ENCODE results near the gene DLGAP1.
A peak's percentile ranks its signal among the peaks of the same experiment; 100 is the strongest.

Gene DLGAP1

GRCh38 chr18:3663870-3664512 lies 791.1 kb downstream of the DLGAP1 start:
- H3K4me1 ChIP-seq (ENCODE audit: control insufficient read depth in 5 of 5, insufficient read depth in 5 of 5, low read length in 5 of 5): peaks cover 0 to 23% (median 7%) of the 10 kb centered on the region in 5 donors
- no peak overlapping the region for H3K27ac ChIP-seq (ENCODE audit: low read depth, low read length)
- no peak overlapping the region for H3K4me3 ChIP-seq (ENCODE audit: low read depth in 1 of 5, low read length in 5 of 5)
- H3K36me3 ChIP-seq (ENCODE audit: control insufficient read depth in 5 of 5, insufficient read depth in 5 of 5, low read length in 5 of 5): no peaks in the 10 kb centered on the region
- H3K9ac ChIP-seq (ENCODE audit: low read length in 5 of 5): no peak overlapping the region
- H3K9me3 ChIP-seq (ENCODE audit: control insufficient read depth in 5 of 5, low read length in 5 of 5): no peaks in the 10 kb centered on the region
- no peaks in the 10 kb centered on the region for H3K27me3 ChIP-seq (ENCODE audit: control insufficient read depth in 5 of 5, insufficient read depth in 4 of 5, low read length in 5 of 5)

- Histone ChIP-seq H3K36me3 (ENCODE audit: control insufficient read depth in 5 of 5, insufficient read depth in 5 of 5, low read length in 5 of 5) (no peaks in the 10 kb centered on the region), H3K27me3 (ENCODE audit: control insufficient read depth in 5 of 5, insufficient read depth in 4 of 5, low read length in 5 of 5) (no peaks in the 10 kb centered on the region), H3K9me3 (ENCODE audit: control insufficient read depth in 5 of 5, low read length in 5 of 5) (no peaks in the 10 kb centered on the region), H3K4me1 (ENCODE audit: control insufficient read depth in 5 of 5, insufficient read depth in 5 of 5, low read length in 5 of 5) (peaks cover 0 to 23% (median 7%) of the 10 kb centered on the region in 5 donors), H3K27ac (ENCODE audit: low read depth, low read length) (no peak overlapping the region), H3K4me3 (ENCODE audit: low read depth in 1 of 5, low read length in 5 of 5) (no peak overlapping the region), H3K9ac (ENCODE audit: low read length in 5 of 5) (no peak overlapping the region)
Measured at GRCh38 chr18:3661989-3662388, 793.1 kb downstream of the DLGAP1 start.

- Histone ChIP-seq H3K9ac (ENCODE audit: low read length in 5 of 5) (no peak overlapping the region), H3K9me3 (ENCODE audit: control insufficient read depth in 5 of 5, low read length in 5 of 5) (no peaks in the 10 kb centered on the region), H3K4me3 (ENCODE audit: low read depth in 1 of 5, low read length in 5 of 5) (no peak overlapping the region), H3K4me1 (ENCODE audit: control insufficient read depth in 5 of 5, insufficient read depth in 5 of 5, low read length in 5 of 5) (peaks cover 0 to 21% (median 4%) of the 10 kb centered on the region in 5 donors), H3K27me3 (ENCODE audit: control insufficient read depth in 5 of 5, insufficient read depth in 4 of 5, low read length in 5 of 5) (no peaks in the 10 kb centered on the region), H3K36me3 (ENCODE audit: control insufficient read depth in 5 of 5, insufficient read depth in 5 of 5, low read length in 5 of 5) (no peaks in the 10 kb centered on the region), H3K27ac (ENCODE audit: low read depth, low read length) (peak overlapping the region; percentile 21)
Measured at GRCh38 chr18:3660739-3661515, 794.2 kb downstream of the DLGAP1 start.

- no peaks in the 10 kb centered on the region for H3K27me3 ChIP-seq (ENCODE audit: control insufficient read depth in 5 of 5, insufficient read depth in 4 of 5, low read length in 5 of 5)
- no peak overlapping the region for H3K4me3 ChIP-seq (ENCODE audit: low read depth in 1 of 5, low read length in 5 of 5)
- no peak overlapping the region for H3K9ac ChIP-seq (ENCODE audit: low read length in 5 of 5)
- no peaks in the 10 kb centered on the region for H3K36me3 ChIP-seq (ENCODE audit: control insufficient read depth in 5 of 5, insufficient read depth in 5 of 5, low read length in 5 of 5)
- peaks cover 0 to 16% (median 4%) of the 10 kb centered on the region in 5 donors for H3K4me1 ChIP-seq (ENCODE audit: control insufficient read depth in 5 of 5, insufficient read depth in 5 of 5, low read length in 5 of 5)
- no peak overlapping the region for H3K27ac ChIP-seq (ENCODE audit: low read depth, low read length)
- no peaks in the 10 kb centered on the region for H3K9me3 ChIP-seq (ENCODE audit: control insufficient read depth in 5 of 5, low read length in 5 of 5)
Measured at GRCh38 chr18:3658529-3658928, 796.6 kb downstream of the DLGAP1 start.

GRCh38 chr18:3655254-3656050 lies 799.7 kb downstream of the DLGAP1 start:
- Histone ChIP-seq H3K9ac (ENCODE audit: low read length in 5 of 5) (no peak overlapping the region), H3K4me1 (ENCODE audit: control insufficient read depth in 5 of 5, insufficient read depth in 5 of 5, low read length in 5 of 5) (peaks cover 0 to 10% (median 4%) of the 10 kb centered on the region in 5 donors), H3K36me3 (ENCODE audit: control insufficient read depth in 5 of 5, insufficient read depth in 5 of 5, low read length in 5 of 5) (no peaks in the 10 kb centered on the region), H3K4me3 (ENCODE audit: low read depth in 1 of 5, low read length in 5 of 5) (no peak overlapping the region), H3K9me3 (ENCODE audit: control insufficient read depth in 5 of 5, low read length in 5 of 5) (no peaks in the 10 kb centered on the region), H3K27me3 (ENCODE audit: control insufficient read depth in 5 of 5, insufficient read depth in 4 of 5, low read length in 5 of 5) (no peaks in the 10 kb centered on the region), H3K27ac (ENCODE audit: low read depth, low read length) (no peak overlapping the region)

GRCh38 chr18:3654442-3655253 lies 800.5 kb downstream of the DLGAP1 start:
- no peaks in the 10 kb centered on the region for H3K27me3 ChIP-seq (ENCODE audit: control insufficient read depth in 5 of 5, insufficient read depth in 4 of 5, low read length in 5 of 5)
- peaks cover 0 to 6% (median 0%) of the 10 kb centered on the region in 5 donors for H3K4me1 ChIP-seq (ENCODE audit: control insufficient read depth in 5 of 5, insufficient read depth in 5 of 5, low read length in 5 of 5)
- no peak overlapping the region for H3K9ac ChIP-seq (ENCODE audit: low read length in 5 of 5)
- no peak overlapping the region for H3K4me3 ChIP-seq (ENCODE audit: low read depth in 1 of 5, low read length in 5 of 5)
- H3K36me3 ChIP-seq (ENCODE audit: control insufficient read depth in 5 of 5, insufficient read depth in 5 of 5, low read length in 5 of 5): no peaks in the 10 kb centered on the region
- H3K27ac ChIP-seq (ENCODE audit: low read depth, low read length): no peak overlapping the region
- H3K9me3 ChIP-seq (ENCODE audit: control insufficient read depth in 5 of 5, low read length in 5 of 5): no peaks in the 10 kb centered on the region

GRCh38 chr18:3653851-3654441 lies 801.2 kb downstream of the DLGAP1 start:
- peaks cover 0 to 6% (median 0%) of the 10 kb centered on the region in 5 donors for H3K4me1 ChIP-seq (ENCODE audit: control insufficient read depth in 5 of 5, insufficient read depth in 5 of 5, low read length in 5 of 5)
- no peak overlapping the region for H3K27ac ChIP-seq (ENCODE audit: low read depth, low read length)
- no peaks in the 10 kb centered on the region for H3K36me3 ChIP-seq (ENCODE audit: control insufficient read depth in 5 of 5, insufficient read depth in 5 of 5, low read length in 5 of 5)
- H3K4me3 ChIP-seq (ENCODE audit: low read depth in 1 of 5, low read length in 5 of 5): no peak overlapping the region
- H3K9me3 ChIP-seq (ENCODE audit: control insufficient read depth in 5 of 5, low read length in 5 of 5): no peaks in the 10 kb centered on the region
- no peak overlapping the region for H3K9ac ChIP-seq (ENCODE audit: low read length in 5 of 5)
- H3K27me3 ChIP-seq (ENCODE audit: control insufficient read depth in 5 of 5, insufficient read depth in 4 of 5, low read length in 5 of 5): no peaks in the 10 kb centered on the region

GRCh38 chr18:3653263-3653850 lies 801.8 kb downstream of the DLGAP1 start:
- no peak overlapping the region for H3K9ac ChIP-seq (ENCODE audit: low read length in 5 of 5)
- no peaks in the 10 kb centered on the region for H3K9me3 ChIP-seq (ENCODE audit: control insufficient read depth in 5 of 5, low read length in 5 of 5)
- no peak overlapping the region for H3K27ac ChIP-seq (ENCODE audit: low read depth, low read length)
- H3K36me3 ChIP-seq (ENCODE audit: control insufficient read depth in 5 of 5, insufficient read depth in 5 of 5, low read length in 5 of 5): no peaks in the 10 kb centered on the region
- no peak overlapping the region for H3K4me3 ChIP-seq (ENCODE audit: low read depth in 1 of 5, low read length in 5 of 5)
- peaks cover 0 to 6% (median 0%) of the 10 kb centered on the region in 5 donors for H3K4me1 ChIP-seq (ENCODE audit: control insufficient read depth in 5 of 5, insufficient read depth in 5 of 5, low read length in 5 of 5)
- H3K27me3 ChIP-seq (ENCODE audit: control insufficient read depth in 5 of 5, insufficient read depth in 4 of 5, low read length in 5 of 5): no peaks in the 10 kb centered on the region
